Coronary artery (tissue), 2 donors: Measurements from ENCODE around the gene TPGS1.

Experiments used
- DNase-seq: peaks from one replicate; pipeline ENCODE4 v3.0.0-alpha.2; 2017; ENCODE audit warnings: low spot score
- H3K27ac ChIP-seq, 2 donors: fragments of 200-600 bp; sonication (generic); one replicate each; pipeline ENCODE4 v1.5.1; 2016 to 2019
- H3K4me3 ChIP-seq: fragments of 200-600 bp; sonication (generic); 2 replicates; pipeline ENCODE4 v1.5.1; 2016; ENCODE audit warnings: mild to moderate bottlenecking, moderate library complexity
- CTCF ChIP-seq: fragments of 200-600 bp; sonication (generic); IDR thresholded peaks from one replicate; pipeline ENCODE4 v1.5.1; 2019; ENCODE audit warnings: antibody characterized with exemption

The TPGS1 gene

DNA sequence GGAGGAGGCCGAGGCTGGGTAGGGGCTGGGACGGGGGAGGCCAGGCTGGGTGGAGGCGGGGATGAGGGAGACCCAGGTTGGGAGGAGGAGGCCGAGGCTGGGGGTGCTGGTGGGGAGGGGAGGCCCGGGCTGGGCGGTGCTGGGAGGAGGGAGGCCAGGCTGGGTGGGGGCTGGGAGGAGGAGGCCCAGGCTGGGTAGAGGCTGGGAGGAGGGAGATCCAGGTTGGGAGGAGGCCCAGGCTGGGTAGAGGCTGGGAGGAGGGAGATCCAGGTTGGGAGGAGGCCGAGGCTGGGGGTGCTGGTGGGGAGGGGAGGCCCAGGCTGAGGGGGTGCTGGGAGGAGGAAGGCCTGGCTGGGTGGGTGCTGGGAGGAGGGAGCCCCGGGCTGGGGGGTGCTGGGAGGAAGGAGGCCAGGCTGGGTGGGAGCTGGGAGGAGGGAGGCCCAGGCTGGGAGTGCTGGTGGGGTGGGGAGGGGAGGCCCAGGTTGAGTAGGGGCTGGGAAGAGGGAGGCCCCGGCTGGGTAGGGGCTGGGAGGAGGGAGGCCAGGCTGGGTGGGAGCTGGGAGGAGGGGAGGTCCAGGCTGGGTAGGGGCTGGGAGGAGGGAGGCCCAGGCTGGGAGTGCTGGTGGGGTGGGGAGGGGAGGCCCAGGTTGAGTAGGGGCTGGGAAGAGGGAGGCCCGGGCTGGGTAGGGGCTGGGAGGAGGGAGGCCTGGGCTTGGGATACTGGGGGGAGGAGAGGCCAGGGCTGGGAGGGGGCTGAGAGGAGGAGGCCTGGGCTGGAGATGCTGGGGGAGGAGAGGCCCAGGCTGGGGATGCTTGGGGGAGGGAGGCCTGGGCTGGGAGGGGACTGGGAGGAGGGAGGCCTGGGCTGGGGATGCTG, 10.7 kb downstream of the TPGS1 start:
- Histone ChIP-seq H3K27ac (no peak overlapping the region), H3K4me3 (no peak overlapping the region)
- no peak for DNase-seq
- no peak for TF ChIP-seq CTCF

DNA sequence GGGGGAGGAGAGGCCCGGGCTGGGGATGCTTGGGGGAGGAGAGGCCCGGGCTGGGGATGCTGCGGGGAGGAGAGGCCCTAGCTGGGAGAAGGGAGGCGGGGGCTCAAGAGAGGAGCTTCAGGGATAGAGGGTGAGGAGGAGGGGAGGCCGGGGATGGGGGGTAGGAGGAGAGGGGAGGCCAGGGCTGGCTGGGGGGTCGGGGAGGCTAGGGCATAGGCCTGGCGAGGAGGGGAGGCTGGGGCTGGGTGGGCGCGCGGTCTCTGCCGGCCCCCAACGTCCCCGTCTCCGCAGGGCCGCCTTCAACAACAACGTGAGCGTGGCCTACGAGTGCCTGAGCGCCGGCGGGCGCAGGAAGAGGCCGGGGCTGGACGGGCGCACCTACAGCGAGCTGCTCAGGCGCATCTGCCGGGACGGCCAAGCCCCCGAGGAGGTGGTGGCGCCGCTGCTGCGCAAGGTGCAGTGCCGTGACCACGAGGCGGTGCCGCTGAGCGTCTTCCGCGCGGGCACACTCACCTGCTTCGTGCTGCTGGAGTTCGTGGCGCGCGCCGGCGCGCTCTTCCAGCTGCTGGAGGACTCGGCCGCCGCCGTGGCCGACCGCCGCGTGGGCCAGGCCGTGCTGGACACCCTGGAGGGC, 11.4 kb downstream of the TPGS1 start:
- H3K4me3 ChIP-seq, result no peak overlapping the region
- H3K27ac ChIP-seq, result no peak overlapping the region
- no peak for TF ChIP-seq CTCF
- DNase-seq, result no peak

- TF ChIP-seq CTCF, result no peak
- DNase-seq, result no peak
- H3K27ac ChIP-seq, result no peak overlapping the region
- H3K4me3 ChIP-seq, result no peak overlapping the region
Measured at GRCh38 chr19:519449-519865, 12.2 kb downstream of the TPGS1 start.

DNA sequence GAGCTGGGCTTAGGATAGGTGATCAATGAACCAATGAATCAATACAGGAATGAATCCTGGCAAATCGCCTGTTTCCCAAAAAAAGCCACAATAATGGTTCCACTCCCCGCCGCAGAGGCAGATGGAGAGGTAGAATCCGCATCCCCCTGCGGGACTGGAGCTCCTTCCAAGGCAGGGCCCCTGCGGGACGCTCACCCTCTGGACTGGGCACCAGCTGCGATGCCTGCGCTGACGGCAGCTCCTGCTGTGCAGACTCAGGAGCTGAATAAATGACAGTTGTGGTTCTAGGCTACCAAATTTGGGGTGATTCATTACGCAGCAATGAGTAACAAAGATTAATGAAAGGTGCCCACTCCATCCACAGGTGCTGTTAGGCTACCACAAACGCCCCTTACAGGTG, 15.4 kb downstream of the TPGS1 start:
- no peak overlapping the region for H3K27ac ChIP-seq
- no peak overlapping the region for H3K4me3 ChIP-seq
- peak; percentile 54 for DNase-seq
- TF ChIP-seq CTCF, result no peak

DNA sequence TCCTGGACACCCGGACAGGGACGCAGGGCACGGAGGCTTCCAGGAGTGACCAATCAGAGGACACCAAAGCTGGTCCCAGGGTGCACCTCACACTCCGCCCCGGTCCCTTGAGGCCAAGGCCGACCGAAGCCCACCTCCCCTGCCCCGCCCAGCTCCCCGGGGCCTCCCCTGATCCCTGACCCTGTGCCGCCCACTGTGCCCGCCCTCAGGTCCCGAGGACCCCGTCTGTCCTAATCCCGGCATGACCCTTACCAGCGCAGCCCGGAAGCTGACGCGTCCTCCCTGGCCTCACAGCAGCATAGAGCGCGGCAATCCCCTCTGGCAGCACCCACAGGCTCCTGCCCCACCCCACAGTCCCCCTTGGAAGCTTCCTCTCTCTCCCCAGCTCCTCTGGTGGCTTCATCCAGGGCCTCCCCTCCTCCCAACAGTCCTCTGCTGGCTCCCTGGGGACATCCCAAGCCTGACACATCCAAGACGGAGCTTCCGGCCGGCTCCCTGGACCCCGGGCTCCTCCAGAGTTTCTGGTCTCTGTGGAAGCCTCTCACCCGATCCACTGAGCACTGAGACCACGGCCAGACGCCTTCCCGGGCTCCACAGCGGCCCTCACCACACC, 16.9 kb downstream of the TPGS1 start:
- H3K4me3 ChIP-seq, result no peak overlapping the region
- no peak for TF ChIP-seq CTCF
- DNase-seq, result peak; percentile 71
- H3K27ac ChIP-seq, result no peak overlapping the region

GRCh38 chr19:525029-525428, 17.7 kb downstream of the TPGS1 start:
- no peak for DNase-seq
- no peak overlapping the region for H3K4me3 ChIP-seq
- H3K27ac ChIP-seq, result no peak overlapping the region
- no peak for TF ChIP-seq CTCF
